Activated CD4-positive, alpha-beta T cell treated with anti-CD3 and anti-CD28 coated beads, Interleukin-2, amount 50 U/mL, for 4 hours (primary cell): ENCODE results near the gene ALKBH3.

Experiments used
- DNase-seq, 2 experiments: peaks; one replicate each; pipeline ENCODE4 v3.0.0-alpha.2; 2020

Gene ALKBH3

DNA sequence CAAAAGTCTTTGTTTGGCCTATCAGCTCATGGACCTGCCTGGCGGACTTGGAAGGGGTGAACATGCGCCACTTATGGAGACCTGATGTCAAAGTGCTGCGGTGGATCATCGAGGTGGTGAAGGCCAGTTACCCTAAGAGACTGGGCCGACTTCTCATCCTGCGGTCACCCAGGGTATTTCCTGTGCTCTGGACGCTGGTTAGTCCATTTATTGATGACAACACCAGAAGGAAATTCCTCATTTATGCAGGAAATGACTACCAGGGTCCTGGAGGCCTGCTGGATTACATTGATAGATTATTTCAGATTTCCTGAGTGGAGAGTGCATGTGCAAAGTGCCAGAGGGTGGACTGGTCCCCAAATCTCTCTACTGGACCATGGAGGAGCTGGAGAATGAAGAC is 17.9 kb downstream of the ALKBH3 start:
- DNase-seq, result no peak

- no peak for DNase-seq
These were observed 18.5 kb downstream of the ALKBH3 start for GRCh38 chr11:43899094-43899493.

- DNase-seq, result no peak
These were observed 20.9 kb downstream of the ALKBH3 start for GRCh38 chr11:43901551-43901950.

DNA sequence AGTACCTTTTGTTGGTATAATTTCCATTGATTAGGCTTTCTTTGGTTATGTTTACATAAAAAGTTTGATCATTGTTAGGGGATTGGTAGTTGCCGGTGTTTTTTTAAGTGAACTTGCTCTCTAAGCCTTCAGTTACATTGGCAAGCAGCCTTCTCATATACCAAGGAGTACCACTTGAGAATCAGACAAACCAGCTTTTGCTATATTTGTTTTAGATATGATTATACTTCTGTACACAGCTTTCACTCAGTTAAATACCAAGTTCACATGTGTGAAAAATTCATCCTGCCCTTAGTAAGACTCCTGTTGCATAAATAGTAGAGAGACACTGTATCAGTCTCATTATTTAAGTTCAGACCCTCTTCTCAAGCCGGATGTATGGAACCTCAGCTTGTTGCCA is 22.4 kb downstream of the ALKBH3 start:
- DNase-seq, result no peak

DNA sequence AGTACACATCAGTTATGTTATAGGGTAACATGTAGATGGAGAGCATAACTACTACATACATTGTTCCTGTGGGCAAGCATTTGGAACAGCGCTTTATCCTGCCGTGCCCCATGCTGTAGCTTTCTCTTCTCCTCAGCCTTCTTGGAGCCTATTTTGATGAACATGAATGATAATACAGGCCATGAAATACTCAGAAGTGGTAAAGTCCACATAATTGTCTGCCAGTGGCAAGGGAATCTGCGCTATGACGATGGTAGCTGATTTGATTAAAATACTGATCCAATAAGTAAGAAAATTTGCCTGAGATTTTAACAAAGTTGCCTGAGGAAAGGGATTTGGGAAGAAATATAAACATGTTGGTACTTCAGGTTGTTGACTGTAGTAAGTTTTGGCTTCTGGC is 23.3 kb downstream of the ALKBH3 start:
- no peak for DNase-seq

DNA sequence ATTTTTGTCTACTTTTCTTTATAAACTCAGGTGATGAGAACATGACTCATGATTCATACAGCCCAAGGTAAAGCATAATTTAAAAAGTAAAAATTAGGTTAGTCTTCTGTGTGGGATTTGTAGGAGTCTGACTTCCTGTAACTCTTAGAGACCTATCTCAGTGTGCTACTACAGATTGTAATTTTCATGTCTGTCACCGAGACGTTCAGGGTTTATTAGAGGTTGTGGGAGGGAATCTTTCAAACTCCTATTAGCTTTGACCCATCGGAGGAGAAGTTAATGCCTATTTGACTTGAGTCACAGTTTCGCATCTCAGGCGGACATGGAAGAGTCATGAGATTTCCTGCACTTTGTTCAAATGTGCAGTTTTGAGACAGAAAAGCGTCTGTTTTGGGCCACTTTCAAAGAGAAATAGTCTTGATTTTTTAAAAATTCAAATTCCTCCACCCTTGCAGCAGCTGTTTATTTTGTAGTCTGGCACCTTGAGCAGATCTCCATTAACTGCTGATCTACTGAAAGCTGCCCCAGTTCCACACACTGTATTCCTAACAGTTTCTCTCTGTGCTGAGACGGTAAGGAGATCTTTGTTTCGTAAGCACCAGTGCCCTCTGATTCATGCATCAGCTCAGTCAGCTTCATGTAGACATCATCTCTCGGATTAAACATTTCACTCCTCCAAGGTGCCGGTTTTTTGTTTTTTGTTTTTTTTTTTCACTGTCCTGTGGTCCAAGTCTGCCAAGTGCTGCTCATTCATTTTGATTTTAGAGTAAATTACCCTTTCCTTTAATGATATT is 24.3 kb downstream of the ALKBH3 start:
- DNase-seq, result no peak

GRCh38 chr11:43905813-43906241 is 25.2 kb downstream of the ALKBH3 start:
- DNase-seq, result no peak

GRCh38 chr11:43907028-43907975 is 26.7 kb downstream of the ALKBH3 start:
- DNase-seq, result no peak

DNA sequence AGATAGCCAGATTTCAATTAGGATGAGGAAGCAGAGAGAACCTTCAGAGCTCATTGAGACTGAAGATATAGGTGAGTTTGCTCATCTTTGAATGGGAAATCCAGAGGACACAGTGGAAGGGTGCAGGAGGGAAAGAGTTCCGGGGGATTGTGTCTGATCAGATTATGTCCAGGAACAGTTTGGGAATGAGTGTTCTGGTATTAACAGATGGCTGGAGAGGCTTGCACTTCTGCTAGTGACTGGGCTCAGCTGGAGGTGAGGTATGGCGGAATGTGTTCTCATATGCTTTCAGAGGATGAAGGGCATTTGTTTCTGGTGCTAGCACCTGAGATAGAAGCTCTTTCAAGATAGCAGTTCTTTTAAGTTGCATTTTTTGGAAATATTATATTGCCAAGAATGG is 27.6 kb downstream of the ALKBH3 start:
- DNase-seq, result no peak

GRCh38 chr11:43908683-43909082 is 28.1 kb downstream of the ALKBH3 start:
- no peak for DNase-seq

GRCh38 chr11:43913829-43914380 is 33.3 kb downstream of the ALKBH3 start:
- no peak for DNase-seq

DNA sequence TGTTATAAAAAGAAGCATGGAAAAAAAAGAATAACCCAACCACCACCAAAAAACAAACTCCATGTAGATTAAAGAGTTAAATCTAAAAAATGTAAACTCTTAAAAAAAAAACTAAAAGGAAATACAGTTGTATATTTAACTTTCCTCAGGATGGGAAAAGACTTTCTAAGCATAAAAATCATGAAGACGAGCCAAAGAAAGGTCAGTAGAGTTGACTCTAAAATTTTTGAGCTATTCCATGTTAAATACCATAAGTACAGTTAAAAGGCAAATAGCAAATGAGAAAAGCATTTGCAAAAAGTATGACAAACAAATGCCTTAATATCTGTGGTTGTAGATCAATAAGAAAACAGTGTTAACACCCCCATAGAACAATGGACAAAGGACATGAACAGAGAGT is 33.8 kb downstream of the ALKBH3 start:
- DNase-seq, result no peak

GRCh38 chr11:43916621-43917020 is 36.0 kb downstream of the ALKBH3 start:
- DNase-seq, result no peak

GRCh38 chr11:43917851-43918250 is 37.2 kb downstream of the ALKBH3 start:
- DNase-seq, result no peak

DNA sequence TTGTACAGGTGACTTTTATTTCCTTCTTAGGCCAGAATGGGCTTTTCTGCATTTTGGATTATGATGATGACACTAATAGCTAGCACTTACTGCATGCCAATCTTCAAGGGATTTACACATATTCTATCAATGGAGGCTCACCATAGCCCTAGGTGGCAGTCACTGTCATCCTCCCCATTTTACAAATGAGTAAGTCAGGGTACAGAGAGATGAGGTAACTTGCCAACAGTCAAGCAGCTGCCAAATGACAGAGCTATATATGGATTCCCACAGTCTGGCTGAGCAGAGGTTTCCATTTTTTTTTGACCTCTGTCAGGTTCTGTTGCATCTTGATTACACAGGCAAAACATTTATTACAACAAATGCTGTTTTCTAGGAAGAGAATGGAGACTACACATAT is 38.0 kb downstream of the ALKBH3 start:
- no peak for DNase-seq

- no peak for DNase-seq
These were observed 39.4 kb downstream of the ALKBH3 start for GRCh38 chr11:43919852-43920597.

DNA sequence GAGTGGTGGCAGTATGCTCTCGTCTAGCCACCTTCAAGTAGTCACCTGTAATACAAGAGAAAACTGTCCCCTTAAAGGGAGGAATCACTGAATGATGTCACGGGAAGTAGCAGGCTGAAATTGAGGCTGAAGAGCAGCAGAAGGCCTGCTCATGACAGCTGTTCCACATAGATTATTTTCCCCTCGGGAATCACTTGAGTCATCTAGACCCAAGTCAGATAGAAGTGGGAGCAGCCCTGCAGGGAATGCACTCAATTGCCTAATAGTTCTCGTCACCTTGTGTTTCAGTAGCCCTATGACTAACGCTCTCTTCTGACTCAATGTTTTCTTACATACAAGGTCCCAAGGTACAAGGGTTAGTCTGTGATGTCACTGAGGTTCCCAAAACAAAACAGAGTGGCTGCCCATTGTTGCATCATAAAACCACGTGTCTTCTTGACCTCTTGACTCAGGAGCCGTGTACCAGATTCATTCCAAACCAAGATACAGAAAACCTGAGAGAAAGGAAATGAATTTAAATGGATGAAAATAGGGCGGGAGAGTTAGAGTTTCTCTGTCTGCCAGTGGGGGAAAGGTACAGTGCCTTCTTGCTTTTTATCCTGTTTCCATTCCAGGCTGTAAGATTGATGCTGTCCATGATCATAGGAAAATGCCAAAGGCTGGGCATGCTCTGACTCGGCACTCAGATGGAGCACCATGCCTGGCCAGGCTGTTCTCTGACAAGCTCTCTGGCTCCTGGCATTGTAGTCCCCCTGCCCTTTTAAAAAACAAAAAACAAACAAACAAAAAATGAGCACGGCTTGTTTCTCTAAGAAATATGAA is 40.2 kb downstream of the ALKBH3 start:
- DNase-seq, result no peak

GRCh38 chr11:43921561-43922294 is 41.1 kb downstream of the ALKBH3 start:
- DNase-seq, result no peak

GRCh38 chr11:43922295-43922648 is 41.6 kb downstream of the ALKBH3 start:
- no peak for DNase-seq

DNA sequence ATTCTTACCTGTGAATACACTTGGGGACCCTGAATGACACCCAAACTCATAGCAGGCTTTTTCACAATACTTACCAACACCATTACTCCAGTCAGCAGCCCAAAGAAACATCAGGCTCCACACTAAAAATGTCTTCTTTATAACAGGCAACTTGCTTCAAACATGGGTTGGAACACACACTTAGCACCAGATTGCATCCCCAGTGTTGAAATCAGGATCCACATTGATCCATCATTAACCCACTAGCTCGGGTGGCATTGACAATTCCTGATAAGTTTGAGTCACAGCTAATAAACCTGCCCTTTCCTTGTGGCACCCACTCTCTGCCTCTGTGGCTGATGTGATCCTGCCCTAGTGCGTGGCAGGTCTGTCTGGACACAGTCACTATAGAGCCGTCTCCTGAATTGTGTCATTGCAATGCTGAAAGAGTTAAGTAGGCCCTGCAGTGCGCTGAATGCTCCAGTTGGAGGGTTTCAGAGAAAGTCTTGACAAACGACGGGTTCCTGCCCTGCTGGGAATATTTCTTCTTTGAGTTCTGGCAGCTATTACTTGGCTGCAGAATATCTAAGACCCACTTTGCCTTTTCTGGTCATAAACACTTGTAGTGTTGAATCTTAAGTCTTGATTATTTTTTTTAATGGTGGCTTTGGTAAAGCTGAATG is 42.2 kb downstream of the ALKBH3 start:
- DNase-seq, result no peak
